ENCODE results near the gene SASH1. TPM values are rescaled to one million over a fixed set of nuclear protein-coding genes. Genes with fewer than 3 reads are reported as not detected.

Gene SASH1
- total RNA-seq, 1 experiment from 2014 or later: 33.2 TPM

- H2BK20ac ChIP-seq (ENCODE audit: low read depth, low read length, poor library complexity, severe bottlenecking): no peak overlapping the region
- H4K5ac ChIP-seq (ENCODE audit: insufficient read length, low read depth, low read length): no peak overlapping the region
- no peak overlapping the region for H3T11ph ChIP-seq (ENCODE audit: low read length)
- H3K23ac ChIP-seq (ENCODE audit: insufficient read length, low read depth, low read length): no peak overlapping the region
- no peak overlapping the region for H2BK15ac ChIP-seq (ENCODE audit: low read depth, low read length)
- H2AFZ ChIP-seq (ENCODE audit: low read length): no peak overlapping the region
- no peak for DNase-seq
- H2BK120ac ChIP-seq (ENCODE audit: low read depth, low read length, poor library complexity, severe bottlenecking): no peak overlapping the region
- Mint-ChIP-seq H3K4me1 (peaks cover 12 to 16% of the 10 kb centered on the region in 2 experiments), H3K36me3 (ENCODE audit: insufficient read depth in 1 of 3, low read depth in 3 of 3) (no peaks in the 10 kb centered on the region; a peak in 1 of 7 replicates), H3K9me3 (no peaks in the 10 kb centered on the region), H3K27ac (no peak overlapping the region), H3K4me3 (no peak overlapping the region), H3K27me3 (ENCODE audit: low read depth) (no peaks in the 10 kb centered on the region)
- no peaks in the 10 kb centered on the region for H3K79me1 ChIP-seq (ENCODE audit: insufficient read depth, low read depth, low read length, poor library complexity, severe bottlenecking)
- no peak overlapping the region for H4K91ac ChIP-seq (ENCODE audit: insufficient read length, low read depth, low read length)
- H3K4me2 ChIP-seq (ENCODE audit: insufficient read depth, insufficient read length, low read length): no peak overlapping the region
- H3K4ac ChIP-seq (ENCODE audit: low read depth, low read length): no peak overlapping the region
- no peak overlapping the region for H2BK12ac ChIP-seq (ENCODE audit: insufficient read length, low read depth, low read length)
- H3K79me2 ChIP-seq (ENCODE audit: insufficient read depth, low read length): no peaks in the 10 kb centered on the region
- H3K27ac ChIP-seq (ENCODE audit: insufficient read length, low read depth, low read length): no peak overlapping the region
- no peaks in the 10 kb centered on the region for H3K27me3 ChIP-seq (ENCODE audit: insufficient read depth, low read length)
- no peak overlapping the region for H3K18ac ChIP-seq (ENCODE audit: insufficient read length, low read depth, low read length)
- peaks cover 3% of the 10 kb centered on the region; the same call in 1 of the 2 replicates for H3K4me1 ChIP-seq (ENCODE audit: insufficient read depth, low read length)
- no peak overlapping the region for H3K56ac ChIP-seq (ENCODE audit: insufficient read length, low read depth, low read length)
- H3K9me3 ChIP-seq (ENCODE audit: control insufficient read depth, low read depth, low read length): no peaks in the 10 kb centered on the region
- H2BK5ac ChIP-seq (ENCODE audit: insufficient read length, low read length): no peak overlapping the region
- H4K20me1 ChIP-seq (ENCODE audit: control insufficient read depth, insufficient read depth, insufficient read length): no peaks in the 10 kb centered on the region
- H3K23me2 ChIP-seq (ENCODE audit: insufficient read length, low read depth, low read length, poor library complexity, severe bottlenecking): no peaks in the 10 kb centered on the region
- WGBS (ENCODE audit: extremely low coverage, insufficient read length, low lambda C conversion rate): no CpG with 5 or more reads among the region's 1 CpG
- TF ChIP-seq CTCF (conservative IDR thresholded peaks at IDR 0.05): no peak
- H4K8ac ChIP-seq (replicated peaks; ENCODE audit: insufficient read length, low read depth, low read length): no peak overlapping the region
- H2AK5ac ChIP-seq (ENCODE audit: insufficient read length, low read length): no peak overlapping the region
- no peak overlapping the region for H3K9ac ChIP-seq (ENCODE audit: extremely low read depth, insufficient read length, low read length)
- no peak overlapping the region for H3K14ac ChIP-seq (ENCODE audit: insufficient read depth, low read length)
Measured at GRCh38 chr6:148503703-148504102, 161.1 kb downstream of the SASH1 start.
